DOHH2 (cell line): ENCODE data around the gene CFAP74.

Experiments
- EZH2phosphoT487 ChIP-seq: fragments of 200-600 bp; sonication (generic); IDR thresholded peaks from 2 replicates; pipeline ENCODE4 v1.6.1; 2017; ENCODE audit warnings: borderline replicate concordance, mild to moderate bottlenecking, antibody characterized with exemption, low read length, moderate library complexity, mixed read lengths
- TF ChIP-seq, protein P1 (sequence below): fragments of 200-600 bp; sonication (generic); IDR thresholded peaks from one replicate; pipeline ENCODE4 v1.5.1; 2014; ENCODE audit warnings: antibody characterized with exemption, mild to moderate bottlenecking, low read depth, low read length; ENCODE audit not compliant: poor library complexity, severe bottlenecking

DNA sequence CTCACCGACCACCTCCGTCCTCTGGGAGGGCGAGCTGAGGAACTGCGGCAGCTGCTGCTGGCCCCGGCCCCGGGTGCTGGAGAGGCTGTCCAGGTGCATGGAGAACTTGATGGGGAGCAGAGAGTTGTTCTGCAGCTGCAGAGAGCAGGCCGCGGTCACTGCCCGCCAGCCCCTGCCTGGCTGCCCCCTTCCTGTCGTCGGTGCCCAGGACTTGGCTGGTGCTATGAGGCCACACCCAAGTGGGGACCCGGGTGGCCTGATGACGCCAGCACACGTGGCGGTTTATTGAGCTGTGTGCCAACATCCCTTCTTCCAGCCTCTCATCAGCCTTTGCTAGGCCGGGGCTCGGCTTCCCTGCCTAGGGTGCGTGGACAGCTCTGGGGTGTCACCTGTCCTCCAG, 79.2 kb downstream of the CFAP74 start:
- TF ChIP-seq, protein P1, sequence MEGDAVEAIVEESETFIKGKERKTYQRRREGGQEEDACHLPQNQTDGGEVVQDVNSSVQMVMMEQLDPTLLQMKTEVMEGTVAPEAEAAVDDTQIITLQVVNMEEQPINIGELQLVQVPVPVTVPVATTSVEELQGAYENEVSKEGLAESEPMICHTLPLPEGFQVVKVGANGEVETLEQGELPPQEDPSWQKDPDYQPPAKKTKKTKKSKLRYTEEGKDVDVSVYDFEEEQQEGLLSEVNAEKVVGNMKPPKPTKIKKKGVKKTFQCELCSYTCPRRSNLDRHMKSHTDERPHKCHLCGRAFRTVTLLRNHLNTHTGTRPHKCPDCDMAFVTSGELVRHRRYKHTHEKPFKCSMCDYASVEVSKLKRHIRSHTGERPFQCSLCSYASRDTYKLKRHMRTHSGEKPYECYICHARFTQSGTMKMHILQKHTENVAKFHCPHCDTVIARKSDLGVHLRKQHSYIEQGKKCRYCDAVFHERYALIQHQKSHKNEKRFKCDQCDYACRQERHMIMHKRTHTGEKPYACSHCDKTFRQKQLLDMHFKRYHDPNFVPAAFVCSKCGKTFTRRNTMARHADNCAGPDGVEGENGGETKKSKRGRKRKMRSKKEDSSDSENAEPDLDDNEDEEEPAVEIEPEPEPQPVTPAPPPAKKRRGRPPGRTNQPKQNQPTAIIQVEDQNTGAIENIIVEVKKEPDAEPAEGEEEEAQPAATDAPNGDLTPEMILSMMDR = no peak
- no peak for TF ChIP-seq EZH2phosphoT487
